ENCODE measurements around the gene PRICKLE1. TPM values are rescaled to one million over a fixed set of nuclear protein-coding genes. Genes with fewer than 3 reads are reported as not detected.

The PRICKLE1 gene
- total and polyA plus RNA-seq, 2 of the 13 experiments (the other 11 are each of a cell fraction or from before 2014, with no cell fraction given): not detected

DNA sequence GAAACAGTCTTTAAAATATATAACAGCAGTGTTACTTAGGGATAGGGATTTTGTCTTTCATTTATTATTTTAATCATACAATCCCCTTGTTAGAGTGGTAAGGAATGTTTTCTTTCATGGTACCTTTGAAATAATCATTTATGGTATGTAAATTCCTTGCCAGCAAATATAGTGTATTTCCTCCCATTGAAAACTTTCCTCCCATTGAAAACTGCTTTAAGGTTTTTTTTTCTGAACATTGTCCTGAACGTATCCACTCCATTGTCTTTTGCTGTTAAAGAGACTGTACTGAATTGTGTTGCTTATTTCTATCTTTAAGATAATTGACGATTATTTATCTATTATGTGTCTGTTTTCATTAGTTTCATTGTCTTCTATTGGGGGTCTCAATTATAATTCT lies 180.1 kb downstream of the PRICKLE1 start:
- BruUV-seq (replicated peaks): no TSS peak
- Histone ChIP-seq H3K36me3 (replicated peaks in 1 of 2; ENCODE audit: control insufficient read depth in 1 of 2, insufficient read depth in 2 of 2, low read length in 2 of 2) (peaks cover 3 to 6% of the 10 kb centered on the region in 2 experiments; a peak in 3 of 5 replicates), H3K79me2 (ENCODE audit: insufficient read depth, low read length) (no peaks in the 10 kb centered on the region), H3K4me2 (ENCODE audit: low read depth, low read length) (no peak overlapping the region), H3K4me1 (ENCODE audit: insufficient read depth, low read length) (no peaks in the 10 kb centered on the region), H3K4me3 (replicated peaks in 1 of 3; ENCODE audit: insufficient read depth in 1 of 3, low read depth in 2 of 3, low read length in 3 of 3) (no peak overlapping the region), H4K20me1 (ENCODE audit: insufficient read depth, low read length) (no peaks in the 10 kb centered on the region), H3K9ac (ENCODE audit: insufficient read depth, low read depth, low read length) (no peak overlapping the region), H3K9me3 (ENCODE audit: low read length) (no peaks in the 10 kb centered on the region), H3K27ac (ENCODE audit: extremely low read length, insufficient read depth, low read length) (no peak overlapping the region), H2AFZ (ENCODE audit: low read length) (no peak overlapping the region), H3K27me3 (ENCODE audit: control insufficient read depth in 1 of 2, insufficient read depth in 2 of 2, low read length in 2 of 2) (no peaks in the 10 kb centered on the region)
- TF ChIP-seq ZNF496 (CRISPR knock-in tag; IDR thresholded peaks at IDR 0.05; ENCODE audit: insufficient replicate concordance) (no peak), ZNF557 (CRISPR knock-in tag; IDR thresholded peaks at IDR 0.05) (no peak), ZNF124 (CRISPR knock-in tag; IDR thresholded peaks at IDR 0.05) (no peak), AGO1 (IDR thresholded peaks at IDR 0.05; ENCODE audit: low read depth, low read length, poor library complexity, severe bottlenecking) (no peak)
- CTCF ChIA-PET (ENCODE audit: low intra/inter-chr PET ratio, low total read pairs): no interaction called here
- DNase-seq (ENCODE audit: low spot score) (no peak), FAIRE-seq (no peak), ATAC-seq (no peak)
- POLR2A ChIA-PET: no interaction called here
- 97% methylated on average over 2 of the region's 2 CpGs for WGBS (ENCODE audit: low lambda C conversion rate)
- intact Hi-C loops (cut with micrococcal nuclease; ENCODE audit: unreplicated experiment) (no loop called here), in situ Hi-C loops (cut with HindIII; ENCODE audit: extremely low pct_ligation_motif_present, low pct_unique_long_range_greater_than_20kb) (no loop called here)

DNA sequence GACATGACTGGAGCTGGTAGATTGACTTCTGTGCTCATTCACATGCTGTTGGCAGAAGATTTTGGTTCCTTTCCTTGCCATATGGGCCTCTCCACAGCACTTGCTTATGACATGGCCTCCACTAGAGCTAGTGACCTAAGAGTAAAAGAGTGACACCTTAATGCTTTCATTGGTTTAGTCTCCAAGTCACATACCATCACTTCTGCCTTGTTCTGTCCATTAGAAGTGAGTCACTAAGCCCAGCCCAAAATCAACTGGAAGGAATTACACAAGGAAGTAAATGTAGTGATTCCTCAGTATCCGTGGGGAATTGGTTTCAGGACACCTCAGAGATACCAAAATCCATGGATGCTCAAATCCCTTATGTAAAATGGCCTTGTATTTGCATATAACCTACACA lies 182.2 kb downstream of the PRICKLE1 start:
- Histone ChIP-seq H3K4me1 (ENCODE audit: insufficient read depth, low read length) (no peaks in the 10 kb centered on the region), H3K27me3 (ENCODE audit: control insufficient read depth in 1 of 2, insufficient read depth in 2 of 2, low read length in 2 of 2) (no peaks in the 10 kb centered on the region), H3K9me3 (ENCODE audit: low read length) (no peaks in the 10 kb centered on the region), H3K36me3 (replicated peaks in 1 of 2; ENCODE audit: control insufficient read depth in 1 of 2, insufficient read depth in 2 of 2, low read length in 2 of 2) (peaks cover 3 to 8% of the 10 kb centered on the region in 2 experiments; a peak in 3 of 5 replicates), H3K27ac (ENCODE audit: extremely low read length, insufficient read depth, low read length) (no peak overlapping the region), H3K79me2 (ENCODE audit: insufficient read depth, low read length) (no peaks in the 10 kb centered on the region), H3K9ac (ENCODE audit: insufficient read depth, low read depth, low read length) (no peak overlapping the region), H2AFZ (ENCODE audit: low read length) (no peak overlapping the region), H3K4me2 (ENCODE audit: low read depth, low read length) (no peak overlapping the region), H4K20me1 (ENCODE audit: insufficient read depth, low read length) (no peaks in the 10 kb centered on the region), H3K4me3 (replicated peaks in 1 of 3; ENCODE audit: insufficient read depth in 1 of 3, low read depth in 2 of 3, low read length in 3 of 3) (no peak overlapping the region)
- 100% methylated on average over 1 of the region's 1 CpG for WGBS (ENCODE audit: low lambda C conversion rate)
- intact Hi-C loops (cut with micrococcal nuclease; ENCODE audit: unreplicated experiment) (no loop called here), in situ Hi-C loops (cut with HindIII; ENCODE audit: extremely low pct_ligation_motif_present, low pct_unique_long_range_greater_than_20kb) (no loop called here)
- FAIRE-seq (no peak), DNase-seq (ENCODE audit: low spot score) (no peak), ATAC-seq (no peak)
- no TSS peak for BruUV-seq (replicated peaks)
- POLR2A ChIA-PET: no interaction called here
- CTCF ChIA-PET (ENCODE audit: low intra/inter-chr PET ratio, low total read pairs): no interaction called here
- TF ChIP-seq PITX1 (CRISPR knock-in tag; IDR thresholded peaks at IDR 0.05) (no peak), ZNF850 (CRISPR knock-in tag; conservative IDR thresholded peaks at IDR 0.05) (no peak), RORA (CRISPR knock-in tag; IDR thresholded peaks at IDR 0.05) (no peak), SP140L (CRISPR knock-in tag; IDR thresholded peaks at IDR 0.05; ENCODE audit: borderline replicate concordance) (no peak), ZEB1 (IDR thresholded peaks at IDR 0.05; ENCODE audit: insufficient replicate concordance, low read depth) (no peak), TCF7 (IDR thresholded peaks at IDR 0.05; ENCODE audit: low read depth) (no peak), PLRG1 (conservative IDR thresholded peaks at IDR 0.05) (no peak), KAT7 (CRISPR knock-in tag; IDR thresholded peaks at IDR 0.05; ENCODE audit: borderline replicate concordance) (no peak), RCOR2 (CRISPR knock-in tag; IDR thresholded peaks at IDR 0.05) (no peak), NFE2L2 (IDR thresholded peaks at IDR 0.05; ENCODE audit: low read length) (no peak), PRMT3 (CRISPR knock-in tag; IDR thresholded peaks at IDR 0.05; ENCODE audit: borderline replicate concordance, low read depth) (no peak), BCL6 (CRISPR knock-in tag; IDR thresholded peaks at IDR 0.05) (no peak)
- TF ChIP-seq, protein P1, sequence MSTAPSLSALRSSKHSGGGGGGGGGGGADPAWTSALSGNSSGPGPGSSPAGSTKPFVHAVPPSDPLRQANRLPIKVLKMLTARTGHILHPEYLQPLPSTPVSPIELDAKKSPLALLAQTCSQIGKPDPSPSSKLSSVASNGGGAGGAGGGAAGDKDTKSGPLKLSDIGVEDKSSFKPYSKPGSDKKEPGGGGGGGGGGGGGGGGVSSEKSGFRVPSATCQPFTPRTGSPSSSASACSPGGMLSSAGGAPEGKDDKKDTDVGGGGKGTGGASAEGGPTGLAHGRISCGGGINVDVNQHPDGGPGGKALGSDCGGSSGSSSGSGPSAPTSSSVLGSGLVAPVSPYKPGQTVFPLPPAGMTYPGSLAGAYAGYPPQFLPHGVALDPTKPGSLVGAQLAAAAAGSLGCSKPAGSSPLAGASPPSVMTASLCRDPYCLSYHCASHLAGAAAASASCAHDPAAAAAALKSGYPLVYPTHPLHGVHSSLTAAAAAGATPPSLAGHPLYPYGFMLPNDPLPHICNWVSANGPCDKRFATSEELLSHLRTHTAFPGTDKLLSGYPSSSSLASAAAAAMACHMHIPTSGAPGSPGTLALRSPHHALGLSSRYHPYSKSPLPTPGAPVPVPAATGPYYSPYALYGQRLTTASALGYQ (CRISPR knock-in tag; IDR thresholded peaks at IDR 0.05): no peak
- TF ChIP-seq, protein P2, sequence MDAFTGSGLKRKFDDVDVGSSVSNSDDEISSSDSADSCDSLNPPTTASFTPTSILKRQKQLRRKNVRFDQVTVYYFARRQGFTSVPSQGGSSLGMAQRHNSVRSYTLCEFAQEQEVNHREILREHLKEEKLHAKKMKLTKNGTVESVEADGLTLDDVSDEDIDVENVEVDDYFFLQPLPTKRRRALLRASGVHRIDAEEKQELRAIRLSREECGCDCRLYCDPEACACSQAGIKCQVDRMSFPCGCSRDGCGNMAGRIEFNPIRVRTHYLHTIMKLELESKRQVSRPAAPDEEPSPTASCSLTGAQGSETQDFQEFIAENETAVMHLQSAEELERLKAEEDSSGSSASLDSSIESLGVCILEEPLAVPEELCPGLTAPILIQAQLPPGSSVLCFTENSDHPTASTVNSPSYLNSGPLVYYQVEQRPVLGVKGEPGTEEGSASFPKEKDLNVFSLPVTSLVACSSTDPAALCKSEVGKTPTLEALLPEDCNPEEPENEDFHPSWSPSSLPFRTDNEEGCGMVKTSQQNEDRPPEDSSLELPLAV (CRISPR knock-in tag; conservative IDR thresholded peaks at IDR 0.05; ENCODE audit: low read depth): no peak
